ENCODE measurements around the gene CIZ1. TPM values are rescaled to one million over a fixed set of nuclear protein-coding genes. Genes with fewer than 3 reads are reported as not detected.

CIZ1 gene, protein sequence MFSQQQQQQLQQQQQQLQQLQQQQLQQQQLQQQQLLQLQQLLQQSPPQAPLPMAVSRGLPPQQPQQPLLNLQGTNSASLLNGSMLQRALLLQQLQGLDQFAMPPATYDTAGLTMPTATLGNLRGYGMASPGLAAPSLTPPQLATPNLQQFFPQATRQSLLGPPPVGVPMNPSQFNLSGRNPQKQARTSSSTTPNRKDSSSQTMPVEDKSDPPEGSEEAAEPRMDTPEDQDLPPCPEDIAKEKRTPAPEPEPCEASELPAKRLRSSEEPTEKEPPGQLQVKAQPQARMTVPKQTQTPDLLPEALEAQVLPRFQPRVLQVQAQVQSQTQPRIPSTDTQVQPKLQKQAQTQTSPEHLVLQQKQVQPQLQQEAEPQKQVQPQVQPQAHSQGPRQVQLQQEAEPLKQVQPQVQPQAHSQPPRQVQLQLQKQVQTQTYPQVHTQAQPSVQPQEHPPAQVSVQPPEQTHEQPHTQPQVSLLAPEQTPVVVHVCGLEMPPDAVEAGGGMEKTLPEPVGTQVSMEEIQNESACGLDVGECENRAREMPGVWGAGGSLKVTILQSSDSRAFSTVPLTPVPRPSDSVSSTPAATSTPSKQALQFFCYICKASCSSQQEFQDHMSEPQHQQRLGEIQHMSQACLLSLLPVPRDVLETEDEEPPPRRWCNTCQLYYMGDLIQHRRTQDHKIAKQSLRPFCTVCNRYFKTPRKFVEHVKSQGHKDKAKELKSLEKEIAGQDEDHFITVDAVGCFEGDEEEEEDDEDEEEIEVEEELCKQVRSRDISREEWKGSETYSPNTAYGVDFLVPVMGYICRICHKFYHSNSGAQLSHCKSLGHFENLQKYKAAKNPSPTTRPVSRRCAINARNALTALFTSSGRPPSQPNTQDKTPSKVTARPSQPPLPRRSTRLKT
- 43.8 TPM for total RNA-seq

DNA sequence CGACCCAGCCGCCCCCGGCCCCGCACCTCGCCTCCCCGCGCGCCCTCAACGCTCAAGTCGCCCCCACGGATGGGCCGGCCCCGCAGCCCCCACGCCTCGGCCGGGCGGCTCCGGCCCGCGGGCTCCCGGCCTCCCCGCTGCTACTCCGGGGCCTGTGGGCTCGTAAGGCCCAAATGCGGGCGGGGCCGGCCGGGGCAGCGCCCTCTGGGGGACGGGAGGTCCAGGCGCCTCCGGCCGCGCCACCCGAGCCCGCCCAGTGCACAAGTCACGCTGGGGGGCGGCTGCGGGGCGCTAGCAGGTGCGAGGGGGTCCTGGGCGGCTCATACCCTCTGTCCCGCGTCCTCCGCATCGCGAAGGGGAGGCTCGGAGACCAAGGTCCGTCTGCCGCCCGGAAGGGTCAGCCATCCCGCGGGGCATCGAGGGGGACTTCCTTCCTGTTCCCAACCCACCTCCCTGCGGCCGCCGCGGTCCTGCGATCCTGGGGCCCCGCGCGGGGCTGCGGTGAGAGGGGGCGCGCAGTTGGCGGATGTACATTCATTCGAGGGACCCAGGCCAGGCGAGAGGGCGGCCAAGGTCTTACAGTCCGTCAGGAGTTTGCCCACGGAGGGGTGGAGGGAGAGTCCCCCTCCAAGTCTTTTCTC lies at the start of gene CIZ1:
TSS of gene CIZ1 (minus strand) at position 167 of the 641 bp plus-strand sequence. CDS start 715 bp downstream, outside the sequence.

DNA sequence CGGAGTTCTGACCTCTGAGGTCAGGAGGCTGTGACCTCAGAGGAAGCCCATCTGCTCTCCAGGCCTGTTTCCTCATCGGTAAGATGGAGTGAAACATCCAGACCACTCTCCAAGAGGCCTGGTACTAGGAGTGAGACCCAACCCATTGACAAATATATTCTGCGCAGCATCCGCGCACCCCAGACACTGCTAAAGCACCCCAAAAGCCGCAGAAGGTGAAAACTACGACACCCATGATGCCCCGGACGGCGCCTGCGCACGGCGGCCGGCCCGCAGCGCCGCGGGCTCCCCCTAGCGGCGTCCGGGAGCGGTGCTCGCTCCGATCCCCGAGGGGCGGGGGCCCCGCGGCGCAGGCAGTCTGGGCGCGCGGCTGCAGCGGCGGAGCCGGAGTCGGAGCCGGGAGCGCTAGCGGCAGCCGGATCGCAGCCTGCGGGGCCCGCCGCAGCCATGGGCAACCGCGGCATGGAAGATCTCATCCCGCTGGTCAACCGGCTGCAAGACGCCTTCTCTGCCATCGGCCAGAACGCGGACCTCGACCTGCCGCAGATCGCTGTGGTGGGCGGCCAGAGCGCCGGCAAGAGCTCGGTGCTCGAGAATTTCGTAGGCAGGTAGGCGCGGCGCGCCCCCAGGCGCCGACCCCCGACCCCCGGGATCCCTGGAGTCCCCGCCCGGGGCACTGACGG lies 11.8 kb upstream of the CIZ1 start, which contains the start of gene DNM1:
TSS of gene DNM1 (plus strand) at position 356 of the 683 bp plus-strand sequence. CDS start at position 448, 92 bp downstream.

DNA sequence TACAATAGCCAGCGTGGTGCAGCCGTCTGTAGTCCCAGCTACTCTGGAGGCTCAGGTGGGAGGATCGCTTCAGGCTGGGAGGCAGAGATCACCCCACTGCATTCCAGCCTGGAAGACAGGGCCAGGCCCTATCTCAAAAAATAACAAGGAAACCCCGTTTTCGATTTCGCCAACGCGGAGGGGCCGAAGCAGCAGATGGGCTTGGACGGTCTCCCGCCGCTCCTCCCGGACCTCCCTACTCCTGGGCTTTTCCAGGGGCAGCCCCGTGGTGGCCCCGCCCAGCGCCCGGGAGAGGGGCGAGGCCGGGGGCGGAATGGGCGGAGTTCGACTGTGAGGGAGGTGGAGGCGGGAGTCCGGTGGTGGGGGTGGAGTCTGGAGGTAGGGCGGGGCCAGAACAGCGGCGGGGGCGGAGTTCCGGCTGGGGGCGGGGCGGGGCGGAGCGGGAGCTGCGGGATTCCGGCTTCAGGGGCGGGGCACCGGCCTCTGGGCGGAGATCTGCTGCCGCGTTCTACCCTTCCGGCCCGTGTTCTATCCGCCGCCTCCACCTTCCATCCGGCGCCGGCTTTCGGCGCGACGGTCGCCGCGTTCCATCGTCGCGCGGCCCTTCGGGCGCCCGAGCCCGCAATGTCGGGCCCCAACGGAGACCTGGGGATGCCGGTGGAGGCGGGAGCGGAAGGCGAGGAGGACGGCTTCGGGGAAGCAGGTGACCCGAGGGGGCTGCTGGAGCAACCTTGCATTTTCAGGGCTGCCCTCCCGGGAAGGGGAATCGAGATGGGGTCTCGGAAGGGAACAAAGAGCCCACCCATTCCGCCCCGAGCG lies 31.4 kb downstream of the CIZ1 start, which contains the start of gene BBLN:
TSS of gene BBLN (plus strand) at position 482 of the 819 bp plus-strand sequence. CDS start at position 625, 143 bp downstream.

DNA sequence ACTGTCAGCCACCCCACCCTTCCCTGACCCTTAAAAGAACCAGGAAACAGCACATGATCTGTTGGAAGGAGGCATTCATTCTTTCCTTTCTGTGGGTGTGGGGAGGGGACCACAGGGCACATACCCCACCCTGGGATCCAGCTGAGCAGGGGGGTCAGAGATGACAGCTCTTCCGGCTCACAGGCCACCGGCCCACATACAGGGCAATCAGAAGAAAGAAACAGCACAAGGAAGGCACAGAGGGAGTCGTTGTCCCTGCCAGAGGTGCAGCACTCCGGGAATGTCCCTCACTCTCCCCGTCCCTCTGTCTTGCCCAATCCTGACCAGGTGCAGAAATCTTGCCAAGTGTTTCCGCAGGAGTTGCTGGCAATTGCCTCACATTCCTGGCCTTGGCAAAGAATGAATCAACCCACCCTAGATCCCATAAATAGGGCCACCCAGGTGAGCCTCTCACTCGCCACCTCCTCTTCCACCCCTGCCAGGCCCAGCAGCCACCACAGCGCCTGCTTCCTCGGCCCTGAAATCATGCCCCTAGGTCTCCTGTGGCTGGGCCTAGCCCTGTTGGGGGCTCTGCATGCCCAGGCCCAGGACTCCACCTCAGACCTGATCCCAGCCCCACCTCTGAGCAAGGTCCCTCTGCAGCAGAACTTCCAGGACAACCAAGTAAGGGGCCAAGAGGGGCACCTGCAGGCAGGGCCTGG lies 42.2 kb downstream of the CIZ1 start, which contains the start of gene LCN2:
TSS of gene LCN2 (plus strand) at position 453 of the 701 bp plus-strand sequence. CDS start at position 526, 73 bp downstream.

DNA sequence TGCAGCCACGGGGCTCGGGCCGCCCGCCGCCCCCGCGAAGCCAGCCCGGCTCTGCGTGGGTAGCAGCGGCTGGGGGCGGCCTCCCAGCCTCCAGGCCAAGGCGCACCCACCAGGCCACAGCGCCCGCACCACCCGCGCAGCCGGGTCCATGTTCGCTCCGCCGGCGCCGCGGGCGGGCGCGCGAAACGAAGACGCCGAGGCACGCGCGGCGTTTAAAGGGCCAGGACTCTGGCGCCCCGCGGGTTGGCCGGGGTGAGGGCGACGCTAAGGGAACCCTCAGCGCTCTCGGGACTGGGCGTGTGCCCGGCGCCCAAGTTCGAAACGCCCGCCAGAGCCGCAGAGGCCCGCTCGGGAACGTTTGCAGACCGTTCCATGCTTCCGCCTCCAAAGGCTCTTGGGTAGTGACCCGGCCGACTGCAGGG lies 63.8 kb downstream of the CIZ1 start, which contains the start of gene PTGES2:
TSS of gene PTGES2 (minus strand) at position 162 of the 422 bp plus-strand sequence. CDS start at position 150, 12 bp downstream.

Other genes starting within 250 kb of the CIZ1 start
- 14.0 TPM for gene EEIG1, start 210.6 kb downstream of the CIZ1 start, total RNA-seq
- 13.6 TPM for gene NAIF1, start 124.3 kb downstream of the CIZ1 start, total RNA-seq
- 32.7 TPM for gene SLC25A25, start 123.3 kb downstream of the CIZ1 start, total RNA-seq
- 68.0 TPM for gene PTGES2, start 63.8 kb downstream of the CIZ1 start, total RNA-seq
- 7.1 TPM for gene LCN2, start 42.1 kb downstream of the CIZ1 start, total RNA-seq
- 46.3 TPM for gene BBLN, start 31.3 kb downstream of the CIZ1 start, total RNA-seq
- gene DNM1, start 11.8 kb upstream of the CIZ1 start, total RNA-seq = 71.9 TPM
- 84.7 TPM for gene GOLGA2, start 84.4 kb upstream of the CIZ1 start, total RNA-seq
- 25.7 TPM for gene SWI5, start 84.7 kb upstream of the CIZ1 start, total RNA-seq
- 26.6 TPM for gene TRUB2, start 130.9 kb upstream of the CIZ1 start, total RNA-seq
- gene COQ4, start 131.3 kb upstream of the CIZ1 start, total RNA-seq = 61.0 TPM
- 23.7 TPM for gene SLC27A4, start 149.0 kb upstream of the CIZ1 start, total RNA-seq
- gene URM1, start 179.8 kb upstream of the CIZ1 start, total RNA-seq = 38.7 TPM
- gene CERCAM, start 229.3 kb upstream of the CIZ1 start, total RNA-seq = 43.3 TPM

Data from metanephros (tissue), 1 donor.